Measurements from ENCODE around the gene RBPJL.

Gene RBPJL

GRCh38 chr20:45317826-45318225, 11.2 kb downstream of the RBPJL start:
- DNase-seq (ENCODE audit: low spot score), result no peak

DNA sequence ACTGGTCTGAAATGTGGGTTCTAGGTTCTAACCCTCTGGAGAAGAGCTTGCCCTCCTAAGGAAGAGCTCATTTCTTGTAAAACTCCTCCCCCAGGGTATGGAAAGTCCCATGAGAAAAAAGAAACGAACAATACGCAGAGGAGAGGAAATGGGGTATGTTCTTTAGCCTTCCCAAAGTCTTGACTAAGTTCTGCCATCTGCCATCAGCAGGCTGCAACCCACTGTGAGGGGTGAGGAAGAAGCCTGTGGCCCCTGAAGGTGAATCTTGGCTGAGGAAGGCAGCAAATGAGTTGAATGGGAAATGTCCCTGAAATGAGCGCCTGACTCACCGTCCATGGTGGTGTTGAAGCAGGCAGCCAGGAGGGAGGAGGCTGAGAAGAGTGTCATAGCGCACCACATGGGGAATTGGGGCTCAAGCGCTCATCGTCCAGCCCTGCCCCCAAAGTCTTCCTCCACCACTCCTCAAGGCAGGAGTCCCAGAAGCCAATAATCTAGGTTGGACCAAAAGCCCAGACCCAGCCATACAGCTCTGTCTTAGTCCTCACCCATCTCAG, 11.8 kb downstream of the RBPJL start:
- DNase-seq (ENCODE audit: low spot score), result no peak

DNA sequence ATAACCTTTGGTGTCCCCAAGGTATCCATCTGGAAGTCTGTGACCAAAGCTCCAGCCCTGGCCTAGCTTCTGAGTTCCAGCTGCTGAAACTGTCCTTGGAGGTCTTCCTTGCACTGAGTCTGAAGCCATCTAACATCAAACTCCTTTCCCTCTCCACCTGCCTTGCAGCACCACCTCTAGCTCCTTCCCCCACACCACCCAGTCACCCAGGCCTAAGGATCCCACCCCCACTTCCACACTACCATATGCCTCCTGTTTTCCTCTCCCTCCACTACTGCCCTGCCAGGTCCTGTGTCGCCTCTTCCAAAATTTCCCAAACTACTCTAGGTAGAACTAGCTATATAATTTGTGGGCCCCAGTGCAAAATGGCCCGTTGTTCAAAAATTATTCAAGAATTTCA, 12.3 kb downstream of the RBPJL start:
- no peak for DNase-seq (ENCODE audit: low spot score)

DNA sequence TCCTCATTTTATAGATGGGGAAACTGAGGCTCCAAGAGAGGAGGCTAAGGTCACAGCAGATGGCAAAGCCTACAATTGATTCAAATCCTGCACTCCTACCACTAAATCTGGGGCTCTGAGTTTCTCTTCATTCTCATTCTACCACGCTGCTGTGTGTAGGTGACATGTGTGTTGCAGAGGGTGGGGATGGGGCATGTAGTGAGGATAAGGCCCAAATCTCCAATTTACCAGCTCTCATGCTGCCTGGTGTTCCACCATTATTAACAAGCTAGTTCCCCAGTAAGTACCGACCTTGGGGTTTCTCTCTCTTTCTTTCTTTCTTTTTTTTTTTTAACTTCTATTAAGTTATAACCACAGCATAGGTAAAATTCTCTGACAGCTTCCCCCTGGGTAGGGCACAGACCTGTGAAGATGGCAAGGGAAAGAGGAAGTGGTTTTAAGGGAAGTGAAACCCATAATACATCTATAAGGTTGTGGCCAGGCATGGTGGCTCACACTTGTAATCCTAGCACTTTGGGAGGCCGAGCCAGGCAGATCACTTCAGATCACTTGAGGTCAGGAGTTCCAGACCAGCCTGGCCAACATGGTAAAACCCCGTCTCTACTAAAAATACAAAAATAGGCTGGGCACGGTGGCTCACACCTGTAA, 14.4 kb downstream of the RBPJL start:
- no peak for DNase-seq (ENCODE audit: low spot score)

GRCh38 chr20:45322952-45323383, 16.3 kb downstream of the RBPJL start:
- peak; percentile 61 for DNase-seq (ENCODE audit: low spot score)

- no peak for DNase-seq (ENCODE audit: low spot score)
Observed at GRCh38 chr20:45323731-45324130, 17.1 kb downstream of the RBPJL start.

DNA sequence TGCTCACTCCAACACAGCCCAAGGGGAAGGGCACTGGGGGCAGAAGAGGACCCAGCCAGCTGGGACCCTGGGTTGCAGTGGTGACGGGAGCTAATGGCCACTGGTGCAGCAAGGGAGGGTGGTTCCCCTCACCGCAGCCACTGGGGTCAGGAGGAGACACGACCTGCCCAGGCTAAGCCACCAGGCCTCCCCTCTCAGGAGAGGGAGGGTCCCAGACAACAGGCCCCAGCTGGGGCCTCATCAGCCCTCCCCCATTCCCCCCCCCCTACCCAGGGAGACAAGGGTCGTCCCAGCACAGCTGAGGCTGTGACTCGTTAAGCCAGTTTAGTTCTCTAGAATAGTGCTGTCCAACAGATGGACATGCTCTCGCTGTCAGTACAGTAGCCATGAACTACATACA, 18.7 kb downstream of the RBPJL start:
- no peak for DNase-seq (ENCODE audit: low spot score)

DNA sequence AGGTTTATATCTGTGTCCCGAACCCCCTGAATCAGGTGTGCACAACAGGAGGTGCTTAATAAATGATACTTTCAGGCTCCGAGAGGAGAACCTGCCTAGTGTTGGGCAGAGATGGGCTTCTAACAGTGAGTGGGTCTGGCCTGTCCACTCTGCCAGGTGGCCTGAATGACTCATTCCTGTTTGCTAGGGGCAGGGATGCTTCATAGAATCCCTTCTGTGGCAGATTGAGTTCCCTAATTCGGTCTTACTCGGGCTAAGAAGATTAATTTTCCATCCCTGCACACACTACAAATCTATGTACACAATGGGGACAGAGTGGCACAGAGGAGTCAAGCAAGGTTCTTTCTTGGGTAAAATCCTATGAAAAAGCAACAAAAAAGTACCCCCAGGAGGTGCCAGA, 21.8 kb downstream of the RBPJL start:
- DNase-seq (ENCODE audit: low spot score), result no peak

DNA sequence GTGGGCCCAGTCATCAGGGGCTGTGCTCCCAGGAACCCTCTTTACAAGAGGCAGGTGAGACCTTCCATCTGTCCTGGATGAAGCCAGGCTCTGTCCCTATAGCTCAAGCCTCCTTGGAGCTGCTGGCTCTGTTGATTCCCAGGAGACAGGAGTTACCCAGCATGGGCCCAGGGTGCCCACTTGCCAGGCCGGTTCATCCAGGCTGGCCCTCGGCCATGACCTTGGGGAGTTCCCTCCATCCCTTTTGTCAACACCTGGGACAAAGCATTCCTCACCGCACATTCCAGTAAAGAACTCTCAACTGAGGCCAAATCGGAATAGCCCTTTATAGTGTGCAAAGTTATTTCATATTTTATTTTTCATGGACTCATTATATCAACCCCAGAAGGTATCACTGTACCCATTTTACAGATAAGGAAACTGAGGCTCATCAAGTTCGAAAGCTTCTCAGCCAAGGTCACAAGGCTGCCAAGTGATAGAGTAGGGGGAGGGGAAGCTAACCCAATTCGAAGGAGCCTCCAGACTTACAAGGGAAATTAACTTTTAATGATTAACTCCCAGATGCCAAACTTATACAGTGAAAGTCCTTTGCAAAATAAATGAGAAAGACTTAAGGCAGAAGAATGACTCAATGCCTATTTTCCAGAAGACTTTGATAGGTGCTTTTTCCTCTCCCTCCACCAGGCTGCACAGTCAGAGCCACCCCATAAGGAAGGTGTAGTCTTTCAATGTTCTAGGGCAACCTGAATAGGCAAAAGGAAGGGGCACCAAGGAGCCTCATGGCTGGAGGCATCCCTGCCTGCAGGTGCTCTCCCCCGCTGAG, 23.1 kb downstream of the RBPJL start:
- no peak for DNase-seq (ENCODE audit: low spot score)

- no peak for DNase-seq (ENCODE audit: low spot score)
Observed at GRCh38 chr20:45330476-45330875, 23.8 kb downstream of the RBPJL start.

DNA sequence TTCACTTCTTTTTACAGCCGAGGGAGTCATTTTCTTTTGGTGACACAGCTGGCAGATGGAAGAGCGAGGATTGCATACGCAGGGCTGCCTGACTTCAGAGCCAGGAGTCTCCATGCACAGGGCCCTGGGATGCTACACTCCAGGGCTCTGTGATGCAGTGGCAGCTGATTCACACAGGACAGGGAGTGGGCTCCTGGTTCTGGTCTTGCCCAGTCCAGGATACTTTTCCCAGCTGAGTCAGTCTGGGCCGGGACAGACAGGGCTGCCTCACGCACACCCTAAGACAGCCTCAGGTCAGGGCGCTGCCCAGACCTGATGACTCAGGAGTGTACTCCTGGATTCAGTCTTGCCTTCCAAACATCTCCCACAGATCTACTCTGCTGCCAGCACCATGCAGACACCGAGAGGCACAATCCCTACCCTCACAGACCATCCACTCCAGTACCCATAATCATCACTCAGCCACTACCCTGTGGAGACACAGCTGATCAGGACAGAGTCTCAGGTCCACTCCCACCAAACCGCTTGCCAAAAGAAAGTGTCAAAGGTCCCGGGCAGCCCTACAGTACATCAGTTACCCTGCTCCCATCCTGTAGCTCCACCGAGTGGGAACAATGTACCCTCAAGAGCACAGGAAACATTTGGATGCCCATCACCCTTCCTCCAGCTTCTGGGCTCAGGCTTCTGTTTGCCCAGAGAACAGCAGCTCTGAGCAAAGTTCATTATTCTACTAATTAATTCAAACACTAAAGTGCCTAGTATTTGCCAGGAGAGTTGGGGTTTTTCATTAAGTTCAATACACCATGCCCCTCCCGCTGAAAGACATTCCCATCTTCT, 30.1 kb downstream of the RBPJL start:
- no peak for DNase-seq (ENCODE audit: low spot score)

- no peak for DNase-seq (ENCODE audit: low spot score)
Observed at GRCh38 chr20:45337367-45338120, 30.9 kb downstream of the RBPJL start.

DNA sequence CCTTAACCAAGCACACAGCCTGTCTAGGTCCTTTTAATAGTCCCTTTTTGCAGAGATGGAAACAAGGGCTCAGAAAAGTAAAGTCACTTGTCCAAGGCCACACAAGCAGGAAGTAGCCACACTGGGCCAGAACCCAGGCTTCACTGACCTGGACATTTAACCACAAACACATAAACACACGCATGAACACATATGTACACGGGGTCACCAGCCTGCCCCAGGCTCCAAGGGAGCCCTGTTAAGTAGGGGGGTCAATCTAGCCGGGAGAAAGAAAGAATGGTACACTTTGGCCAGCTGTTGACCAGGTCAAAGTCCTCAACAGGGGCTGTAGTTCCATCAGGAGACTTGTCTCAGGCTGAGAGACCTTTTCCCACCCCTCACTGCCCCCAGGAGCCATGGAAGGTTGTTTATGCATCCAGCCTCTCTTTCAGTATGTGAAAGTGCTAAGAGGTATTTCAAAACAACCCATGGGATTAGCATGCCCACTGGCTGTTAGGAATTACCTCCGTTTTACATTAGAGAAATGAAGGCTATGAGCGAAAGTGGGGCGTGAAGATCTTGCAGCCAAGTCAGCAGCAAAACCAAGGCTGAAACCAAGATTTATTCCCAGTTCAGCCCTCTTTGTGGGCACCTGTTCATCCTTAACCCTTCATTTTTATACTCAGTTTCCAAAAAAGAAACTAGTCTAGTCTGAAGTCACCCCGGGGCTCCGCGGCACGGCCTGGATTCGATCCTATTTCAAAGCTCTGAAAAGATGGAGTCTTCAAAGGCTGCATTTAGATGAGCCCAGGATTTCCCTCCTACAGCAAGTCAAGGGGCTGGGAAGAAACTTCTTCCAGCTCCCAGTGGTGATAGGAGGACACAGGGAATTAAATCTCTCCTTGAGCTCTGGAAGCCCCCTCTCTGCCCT, 31.7 kb downstream of the RBPJL start:
- no peak for DNase-seq (ENCODE audit: low spot score)

GRCh38 chr20:45339084-45339483, 32.4 kb downstream of the RBPJL start:
- DNase-seq (ENCODE audit: low spot score), result no peak

DNA sequence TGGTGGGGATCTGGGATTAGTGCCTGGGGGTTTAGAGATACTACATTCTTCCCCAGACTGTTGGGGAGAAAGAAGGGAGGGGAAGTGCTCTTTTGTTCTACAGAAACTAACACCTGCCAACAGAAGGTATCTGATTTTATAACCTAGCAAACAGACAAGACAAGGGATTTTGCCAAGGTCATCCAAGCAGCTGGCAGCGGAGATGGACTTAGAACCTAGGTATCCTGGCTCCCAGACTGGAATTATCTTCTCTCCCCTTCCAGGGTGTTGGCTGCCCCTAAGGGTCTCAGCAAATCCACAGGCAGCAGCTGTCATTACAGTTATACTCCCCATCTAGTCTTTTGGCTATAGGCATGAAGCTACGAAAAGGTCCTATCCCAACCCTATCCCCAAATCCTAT, 33.2 kb downstream of the RBPJL start:
- no peak for DNase-seq (ENCODE audit: low spot score)

GRCh38 chr20:45340236-45340847, 33.7 kb downstream of the RBPJL start:
- no peak for DNase-seq (ENCODE audit: low spot score)

GRCh38 chr20:45340951-45341350, 34.3 kb downstream of the RBPJL start:
- no peak for DNase-seq (ENCODE audit: low spot score)

- no peak for DNase-seq (ENCODE audit: low spot score)
Observed at GRCh38 chr20:45341579-45341938, 34.9 kb downstream of the RBPJL start.

DNA sequence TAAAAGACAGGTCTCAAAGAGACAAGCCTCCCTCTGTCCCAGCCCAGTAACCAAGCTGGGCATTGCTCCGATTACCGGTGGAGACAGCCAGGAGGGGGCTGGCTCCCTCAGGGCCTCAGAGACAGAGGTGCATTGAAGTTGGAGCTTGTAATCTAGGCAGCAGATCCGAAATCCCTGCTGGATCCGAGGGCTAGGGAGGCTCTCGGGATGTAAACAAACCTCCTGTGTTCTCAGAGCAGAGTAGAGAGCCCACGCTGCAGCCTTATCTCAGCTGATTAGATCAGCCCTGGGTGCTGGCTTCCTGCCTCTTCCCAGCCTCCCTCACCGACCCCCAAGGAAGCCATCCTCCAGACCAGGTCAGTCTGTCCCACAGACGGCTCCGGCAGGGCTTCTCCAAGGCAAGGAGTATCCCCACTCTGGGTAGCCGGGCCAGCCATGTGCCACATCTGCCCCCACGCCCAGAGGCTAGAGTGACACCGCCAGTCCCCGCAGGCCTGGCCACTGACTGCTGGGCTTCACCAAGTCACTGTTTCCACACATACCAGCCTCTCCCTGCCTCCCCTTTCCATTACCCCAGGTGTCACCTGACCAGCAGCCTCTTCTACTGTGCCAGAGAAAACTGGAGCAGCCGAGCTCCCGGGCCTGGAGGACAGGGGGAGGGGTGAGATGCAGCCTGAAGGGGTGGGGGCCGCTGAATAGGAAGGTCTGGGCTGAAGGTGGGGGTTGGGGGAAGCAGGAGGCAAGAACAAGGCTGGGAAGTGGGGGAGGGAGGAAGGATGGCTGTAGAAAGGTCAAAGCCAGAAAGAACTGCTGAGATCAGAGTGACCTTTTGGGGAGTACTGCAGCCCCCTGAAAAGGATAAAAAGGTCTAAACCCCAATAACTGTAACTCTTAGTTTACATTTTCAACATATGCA, 35.6 kb downstream of the RBPJL start:
- DNase-seq (ENCODE audit: low spot score), result peak; percentile 57
